Gastrocnemius medialis (tissue), 4 donors: ENCODE data around the gene VSIG10L2.

Experiments
- POLR2A ChIP-seq, 2 donors: fragments of 450-650 bp; IDR thresholded peaks; one replicate each; pipeline ENCODE4 v1.6.1; 2017; ENCODE audit warnings: antibody characterized with exemption in 2 of 2, mild to moderate bottlenecking in 2 of 2, moderate library complexity in 2 of 2
- TF ChIP-seq, protein P1 (sequence below), 5 experiments: fragments of 450-650 bp in 3 of 5; fragments of 200-600 bp in 2 of 5; sonication (generic) in 2 of 5; IDR thresholded peaks in 4 of 5; conservative IDR thresholded peaks in 1 of 5; 1 replicate in 4 of 5; 2 replicates in 1 of 5; pipeline ENCODE4 v1.5.1; 2016 to 2019; ENCODE audit warnings: antibody characterized with exemption in 5 of 5, mild to moderate bottlenecking in 3 of 5, moderate library complexity in 3 of 5

DNA sequence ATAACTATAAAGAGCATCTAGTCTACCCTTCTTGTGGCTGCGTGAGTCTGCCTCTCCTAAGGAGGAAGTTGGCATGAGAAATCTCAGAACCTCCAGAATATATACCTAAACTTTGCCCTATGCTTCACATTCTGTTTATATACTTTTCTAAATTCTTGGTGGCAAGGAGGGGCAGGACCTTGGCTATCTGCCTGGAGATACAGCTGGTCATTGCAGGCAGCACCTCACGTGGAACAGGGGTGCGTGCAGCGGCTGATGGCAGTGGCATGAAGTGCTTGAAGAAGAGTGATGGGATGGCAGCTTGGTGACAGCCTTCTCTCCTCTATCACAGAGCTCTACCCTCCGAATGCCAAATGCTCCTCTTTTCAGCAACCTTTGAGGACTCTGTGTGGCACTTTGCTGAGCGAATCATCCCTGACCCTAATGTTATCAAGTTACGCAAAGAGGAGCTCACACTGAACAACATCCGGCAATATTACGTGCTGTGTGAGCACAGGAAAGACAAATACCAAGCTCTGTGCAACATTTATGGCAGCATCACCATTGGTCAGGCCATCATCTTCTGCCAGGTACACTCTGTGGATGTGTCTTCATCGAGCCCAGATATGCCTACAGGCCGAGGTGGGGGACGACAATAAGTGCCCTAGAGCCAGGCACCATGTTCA is 29.0 kb upstream of the VSIG10L2 start:
- TF ChIP-seq, protein P1, sequence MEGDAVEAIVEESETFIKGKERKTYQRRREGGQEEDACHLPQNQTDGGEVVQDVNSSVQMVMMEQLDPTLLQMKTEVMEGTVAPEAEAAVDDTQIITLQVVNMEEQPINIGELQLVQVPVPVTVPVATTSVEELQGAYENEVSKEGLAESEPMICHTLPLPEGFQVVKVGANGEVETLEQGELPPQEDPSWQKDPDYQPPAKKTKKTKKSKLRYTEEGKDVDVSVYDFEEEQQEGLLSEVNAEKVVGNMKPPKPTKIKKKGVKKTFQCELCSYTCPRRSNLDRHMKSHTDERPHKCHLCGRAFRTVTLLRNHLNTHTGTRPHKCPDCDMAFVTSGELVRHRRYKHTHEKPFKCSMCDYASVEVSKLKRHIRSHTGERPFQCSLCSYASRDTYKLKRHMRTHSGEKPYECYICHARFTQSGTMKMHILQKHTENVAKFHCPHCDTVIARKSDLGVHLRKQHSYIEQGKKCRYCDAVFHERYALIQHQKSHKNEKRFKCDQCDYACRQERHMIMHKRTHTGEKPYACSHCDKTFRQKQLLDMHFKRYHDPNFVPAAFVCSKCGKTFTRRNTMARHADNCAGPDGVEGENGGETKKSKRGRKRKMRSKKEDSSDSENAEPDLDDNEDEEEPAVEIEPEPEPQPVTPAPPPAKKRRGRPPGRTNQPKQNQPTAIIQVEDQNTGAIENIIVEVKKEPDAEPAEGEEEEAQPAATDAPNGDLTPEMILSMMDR (IDR thresholded peaks at IDR 0.05 in 4 of 5, conservative IDR thresholded peaks at IDR 0.05 in 1 of 5) = no peak
- TF ChIP-seq POLR2A (IDR thresholded peaks at IDR 0.05) = no peak
